ENCODE data around the gene OLFM1.

OLFM1 gene

DNA sequence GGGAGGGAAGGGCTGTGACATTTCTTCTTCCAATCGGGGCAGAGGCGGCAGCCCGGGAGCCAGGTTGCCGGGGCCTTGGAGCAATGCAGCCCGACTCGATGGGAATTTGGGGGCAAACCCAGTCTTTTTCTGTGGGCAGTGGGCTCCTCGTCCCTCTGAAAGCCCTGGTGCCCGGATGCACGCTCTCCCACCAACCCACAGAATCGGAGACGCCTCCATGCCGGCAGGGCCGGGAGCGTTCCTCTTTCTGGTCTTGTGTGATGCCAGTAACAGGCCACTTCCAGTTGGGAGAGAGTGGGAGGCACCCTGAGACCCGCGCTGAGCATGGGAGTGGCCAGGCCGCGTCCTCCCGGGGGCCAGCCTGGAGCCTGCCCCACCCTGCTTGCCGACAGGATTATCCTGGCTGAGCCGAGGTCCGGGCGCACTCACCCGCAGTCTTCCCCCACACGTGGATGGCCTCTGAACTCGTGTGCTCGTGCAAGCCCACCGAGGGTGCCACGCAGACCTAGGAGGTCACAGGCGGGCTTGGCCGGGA, 17.8 kb downstream of the OLFM1 start:
- no peak for DNase-seq (ENCODE audit: low read depth)
- TF ChIP-seq, protein P1, sequence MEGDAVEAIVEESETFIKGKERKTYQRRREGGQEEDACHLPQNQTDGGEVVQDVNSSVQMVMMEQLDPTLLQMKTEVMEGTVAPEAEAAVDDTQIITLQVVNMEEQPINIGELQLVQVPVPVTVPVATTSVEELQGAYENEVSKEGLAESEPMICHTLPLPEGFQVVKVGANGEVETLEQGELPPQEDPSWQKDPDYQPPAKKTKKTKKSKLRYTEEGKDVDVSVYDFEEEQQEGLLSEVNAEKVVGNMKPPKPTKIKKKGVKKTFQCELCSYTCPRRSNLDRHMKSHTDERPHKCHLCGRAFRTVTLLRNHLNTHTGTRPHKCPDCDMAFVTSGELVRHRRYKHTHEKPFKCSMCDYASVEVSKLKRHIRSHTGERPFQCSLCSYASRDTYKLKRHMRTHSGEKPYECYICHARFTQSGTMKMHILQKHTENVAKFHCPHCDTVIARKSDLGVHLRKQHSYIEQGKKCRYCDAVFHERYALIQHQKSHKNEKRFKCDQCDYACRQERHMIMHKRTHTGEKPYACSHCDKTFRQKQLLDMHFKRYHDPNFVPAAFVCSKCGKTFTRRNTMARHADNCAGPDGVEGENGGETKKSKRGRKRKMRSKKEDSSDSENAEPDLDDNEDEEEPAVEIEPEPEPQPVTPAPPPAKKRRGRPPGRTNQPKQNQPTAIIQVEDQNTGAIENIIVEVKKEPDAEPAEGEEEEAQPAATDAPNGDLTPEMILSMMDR (conservative IDR thresholded peaks at IDR 0.05; ENCODE audit: control insufficient read depth, insufficient read depth, low read depth, low read length) = no peak
- H3K4me3 ChIP-seq (ENCODE audit: control insufficient read depth, low read depth, low read length) = no peak overlapping the region

- H3K4me3 ChIP-seq (ENCODE audit: control insufficient read depth, low read depth, low read length) = no peak overlapping the region
- DNase-seq (ENCODE audit: low read depth) = no peak
- TF ChIP-seq, protein P1 (conservative IDR thresholded peaks at IDR 0.05; ENCODE audit: control insufficient read depth, insufficient read depth, low read depth, low read length) = no peak
Measured at GRCh38 chr9:135105938-135106491, 18.5 kb downstream of the OLFM1 start.

DNA sequence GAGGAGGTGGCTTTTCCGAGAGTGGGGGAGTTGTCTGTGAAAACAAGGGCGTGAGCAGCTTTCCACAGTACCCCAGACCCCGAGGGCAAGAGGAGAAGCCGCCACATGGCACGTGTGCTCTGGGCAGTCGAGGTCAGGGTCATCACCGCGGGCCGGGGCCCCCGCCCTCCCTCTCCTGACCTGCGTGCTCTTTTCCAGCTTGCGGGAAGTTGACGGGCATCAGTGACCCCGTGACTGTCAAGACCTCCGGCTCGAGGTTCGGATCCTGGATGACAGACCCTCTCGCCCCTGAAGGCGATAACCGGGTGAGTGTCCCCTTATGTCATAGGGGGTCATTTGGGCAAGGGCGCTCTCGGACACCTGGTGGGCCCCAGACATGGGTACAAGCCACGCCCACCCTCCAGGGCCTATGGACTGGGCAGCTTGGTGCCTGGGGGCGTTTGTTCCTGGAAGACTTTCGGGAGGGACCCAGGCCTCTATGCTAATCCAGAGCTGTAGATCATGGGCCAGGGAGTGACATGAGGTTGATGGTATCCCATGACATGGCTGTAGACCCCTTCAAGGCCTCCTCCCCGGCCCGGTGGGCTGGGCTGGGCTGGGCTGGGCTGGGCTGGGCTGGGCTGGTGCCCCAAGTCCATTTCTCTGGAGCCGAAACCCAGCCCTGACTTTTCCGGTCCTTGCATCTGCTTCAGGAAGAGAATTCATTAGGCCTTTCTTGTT, 19.2 kb downstream of the OLFM1 start:
- TF ChIP-seq, protein P1 (conservative IDR thresholded peaks at IDR 0.05; ENCODE audit: control insufficient read depth, insufficient read depth, low read depth, low read length) = no peak
- DNase-seq (ENCODE audit: low read depth) = no peak

GRCh38 chr9:135107581-135108235, 20.2 kb downstream of the OLFM1 start:
- TF ChIP-seq, protein P1 (conservative IDR thresholded peaks at IDR 0.05; ENCODE audit: control insufficient read depth, insufficient read depth, low read depth, low read length) = no peak
- no peak overlapping the region for H3K4me3 ChIP-seq (ENCODE audit: control insufficient read depth, low read depth, low read length)
- no peak for DNase-seq (ENCODE audit: low read depth)

More for the DNA sequence above, 19.2 kb downstream of the OLFM1 start:
- H3K4me3 ChIP-seq (ENCODE audit: control insufficient read depth, low read depth, low read length) = no peak overlapping the region

GRCh38 chr9:135108831-135109510, 21.5 kb downstream of the OLFM1 start:
- no peak overlapping the region for H3K4me3 ChIP-seq (ENCODE audit: control insufficient read depth, low read depth, low read length)
- TF ChIP-seq, protein P1 (conservative IDR thresholded peaks at IDR 0.05; ENCODE audit: control insufficient read depth, insufficient read depth, low read depth, low read length) = no peak
- DNase-seq (ENCODE audit: low read depth) = no peak

DNA sequence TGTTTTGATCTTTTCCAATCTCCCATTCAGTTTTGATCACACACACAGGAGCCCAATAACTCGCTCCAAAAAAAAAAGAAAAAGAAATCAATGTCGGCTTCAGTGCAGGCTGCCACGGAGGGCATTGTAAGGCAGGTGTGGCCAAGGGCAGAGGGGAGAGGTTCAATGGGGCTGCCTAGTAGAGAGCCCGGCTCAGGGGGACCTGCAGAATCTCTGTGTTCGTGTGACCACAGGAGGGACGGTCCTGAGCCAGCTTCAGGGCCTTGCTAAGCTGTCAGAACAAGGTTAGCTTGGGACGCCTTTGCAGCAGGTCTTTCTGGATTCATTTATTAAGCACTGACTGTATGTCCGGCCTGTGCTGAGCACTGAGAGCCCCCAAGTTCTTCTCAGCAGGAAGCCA, 22.2 kb downstream of the OLFM1 start:
- DNase-seq (ENCODE audit: low read depth) = no peak
- TF ChIP-seq, protein P1 (conservative IDR thresholded peaks at IDR 0.05; ENCODE audit: control insufficient read depth, insufficient read depth, low read depth, low read length) = no peak
- no peak overlapping the region for H3K4me3 ChIP-seq (ENCODE audit: control insufficient read depth, low read depth, low read length)
